Hindlimb muscle (tissue), 1 donor: ENCODE measurements around the gene USP43. TPM values are rescaled to one million over a fixed set of nuclear protein-coding genes. Genes with fewer than 3 reads are reported as not detected.
A peak's percentile ranks its signal among the peaks of the same experiment; 100 is the strongest.

Experiments
- DNase-seq: peaks from one replicate; pipeline ENCODE4 v3.0.0-alpha.2; 2013
- polyA plus RNA-seq: library from polyadenylated mRNA; unstranded; fragments of 120-200 nt; gene quantifications from one replicate; pipeline ENCODE4 v1.2.1, GENCODE V29; 2013; ENCODE audit not compliant: insufficient read length

USP43 gene
- polyA plus RNA-seq, 1 donor: 0.81 TPM

GRCh38 chr17:9707948-9708347 lies 62.6 kb downstream of the USP43 start:
- DNase-seq: no peak

DNA sequence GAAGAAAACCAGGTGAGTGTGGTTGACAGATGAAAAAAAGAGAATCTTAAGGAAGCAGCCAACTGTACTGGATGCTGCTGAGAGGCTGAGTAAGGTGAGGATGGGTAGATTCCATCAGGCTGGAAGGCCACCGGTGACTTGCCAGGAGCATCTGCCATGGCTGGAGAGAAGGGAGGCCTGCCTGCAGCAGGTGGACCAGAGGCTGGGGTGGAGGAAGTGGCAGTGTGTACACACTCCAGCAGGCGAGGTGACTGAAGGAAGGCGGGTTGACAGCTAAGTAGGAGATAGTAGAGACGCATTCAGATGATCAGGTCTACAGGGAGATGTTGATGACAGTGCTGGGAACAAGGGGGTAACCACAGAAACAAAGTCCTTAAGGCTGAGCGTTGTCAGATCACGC lies 69.5 kb downstream of the USP43 start:
- no peak for DNase-seq

GRCh38 chr17:9715503-9716016 lies 70.2 kb downstream of the USP43 start:
- no peak for DNase-seq

DNA sequence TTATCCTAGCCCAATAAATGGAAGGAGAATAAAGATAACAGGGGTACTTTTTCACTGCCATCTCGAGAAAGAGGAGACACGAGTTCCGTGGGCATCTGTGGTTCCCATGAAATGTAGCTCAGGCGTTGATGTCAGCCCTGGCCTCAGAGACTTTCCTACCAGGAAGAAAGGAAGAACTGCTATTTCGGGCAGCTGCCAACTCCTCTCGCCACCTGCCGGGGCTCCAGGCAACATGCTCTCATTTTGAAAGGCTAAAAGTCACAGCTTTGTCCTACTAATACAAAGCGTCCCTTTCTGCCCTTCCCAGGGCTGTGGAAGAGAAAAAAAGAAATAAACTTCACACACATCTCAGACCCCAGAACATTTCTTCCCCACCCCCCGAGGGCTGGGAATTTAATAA lies 80.3 kb downstream of the USP43 start:
- DNase-seq: no peak

GRCh38 chr17:9726291-9726690 lies 81.0 kb downstream of the USP43 start:
- DNase-seq: no peak

DNA sequence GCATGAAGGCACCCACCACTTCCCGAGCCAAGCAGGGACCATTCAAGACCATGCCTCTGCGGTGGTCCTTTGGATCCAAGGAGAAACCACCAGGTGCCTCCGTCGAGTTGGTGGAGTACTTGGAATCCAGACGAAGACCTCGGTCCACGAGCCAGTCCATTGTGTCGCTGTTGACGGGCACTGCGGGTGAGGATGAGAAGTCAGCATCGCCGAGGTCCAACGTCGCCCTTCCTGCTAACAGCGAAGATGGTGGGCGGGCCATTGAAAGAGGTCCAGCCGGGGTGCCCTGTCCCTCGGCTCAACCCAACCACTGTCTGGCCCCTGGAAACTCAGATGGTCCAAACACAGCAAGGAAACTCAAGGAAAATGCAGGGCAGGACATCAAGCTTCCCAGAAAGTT lies 82.7 kb downstream of the USP43 start:
- DNase-seq: no peak

DNA sequence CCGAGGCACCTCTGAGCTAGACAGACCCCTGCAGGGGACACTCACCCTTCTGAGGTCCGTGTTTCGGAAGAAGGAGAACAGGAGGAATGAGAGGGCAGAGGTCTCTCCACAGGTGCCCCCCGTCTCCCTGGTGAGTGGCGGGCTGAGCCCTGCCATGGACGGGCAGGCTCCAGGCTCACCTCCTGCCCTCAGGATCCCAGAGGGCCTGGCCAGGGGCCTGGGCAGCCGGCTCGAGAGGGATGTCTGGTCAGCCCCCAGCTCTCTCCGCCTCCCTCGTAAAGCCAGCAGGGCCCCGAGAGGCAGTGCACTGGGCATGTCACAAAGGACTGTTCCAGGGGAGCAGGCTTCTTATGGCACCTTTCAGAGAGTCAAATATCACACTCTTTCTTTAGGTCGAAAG lies 83.2 kb downstream of the USP43 start:
- DNase-seq: no peak

- peak; percentile 48 for DNase-seq
Measured at GRCh38 chr17:9729034-9729650, 83.8 kb downstream of the USP43 start.

DNA sequence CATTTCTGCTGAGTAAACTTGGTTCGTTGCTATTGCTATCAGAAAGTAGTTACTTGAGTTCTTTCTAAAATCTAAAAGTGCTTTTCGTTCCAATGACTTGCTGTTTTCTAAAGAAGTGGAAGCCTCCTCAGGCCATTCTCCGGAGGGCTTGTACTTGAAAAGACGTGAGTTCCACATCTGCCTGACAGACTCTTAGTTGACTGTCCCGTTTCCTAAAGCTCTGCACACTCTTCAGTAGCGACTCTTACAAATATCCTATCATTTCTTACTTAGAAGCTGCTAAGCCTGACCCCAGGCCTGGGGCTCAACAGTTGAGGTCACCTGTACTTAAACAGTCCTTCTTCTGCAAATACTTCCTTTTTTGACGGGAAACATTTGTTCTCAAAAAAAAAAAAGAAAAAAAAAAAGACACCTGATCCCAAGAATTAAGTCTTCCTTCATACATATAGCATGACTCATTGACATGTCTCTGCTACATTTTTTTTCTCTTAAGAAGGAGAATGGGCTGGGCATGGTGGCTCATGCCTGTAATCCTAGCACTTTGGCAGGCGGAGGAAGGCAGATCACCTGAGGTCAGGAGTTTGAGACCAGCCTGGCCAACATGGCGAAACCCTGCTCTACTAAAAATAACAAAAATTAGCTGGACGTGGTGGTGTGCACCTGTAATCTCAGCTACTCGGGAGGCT lies 84.6 kb downstream of the USP43 start:
- DNase-seq: no peak

- no peak for DNase-seq
Measured at GRCh38 chr17:9750524-9750923, 105.2 kb downstream of the USP43 start.

GRCh38 chr17:9755083-9755482 lies 109.8 kb downstream of the USP43 start:
- DNase-seq: no peak

GRCh38 chr17:9760266-9760665 lies 114.9 kb downstream of the USP43 start:
- DNase-seq: no peak

- DNase-seq: no peak
Measured at GRCh38 chr17:9763643-9764042, 118.3 kb downstream of the USP43 start.

DNA sequence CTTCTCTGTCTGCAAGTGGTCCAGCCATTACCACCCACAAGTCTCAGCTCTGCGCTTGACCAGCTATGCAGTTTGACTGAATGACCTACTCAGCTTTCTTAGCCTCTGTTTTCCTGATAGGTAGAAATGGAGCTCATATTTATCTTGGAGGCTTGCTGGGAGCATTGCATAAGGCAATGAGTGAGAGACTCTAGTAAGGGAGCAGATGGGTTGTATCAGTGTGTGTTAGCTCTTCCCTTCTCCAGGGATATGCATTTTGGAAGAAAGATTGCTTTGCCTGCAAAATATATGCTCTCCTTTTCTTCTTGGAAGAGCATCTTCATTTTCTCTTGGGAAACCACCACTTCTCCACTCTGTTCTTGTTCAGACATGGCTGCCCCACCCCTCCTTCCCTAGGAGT lies 120.0 kb downstream of the USP43 start:
- DNase-seq: no peak

DNA sequence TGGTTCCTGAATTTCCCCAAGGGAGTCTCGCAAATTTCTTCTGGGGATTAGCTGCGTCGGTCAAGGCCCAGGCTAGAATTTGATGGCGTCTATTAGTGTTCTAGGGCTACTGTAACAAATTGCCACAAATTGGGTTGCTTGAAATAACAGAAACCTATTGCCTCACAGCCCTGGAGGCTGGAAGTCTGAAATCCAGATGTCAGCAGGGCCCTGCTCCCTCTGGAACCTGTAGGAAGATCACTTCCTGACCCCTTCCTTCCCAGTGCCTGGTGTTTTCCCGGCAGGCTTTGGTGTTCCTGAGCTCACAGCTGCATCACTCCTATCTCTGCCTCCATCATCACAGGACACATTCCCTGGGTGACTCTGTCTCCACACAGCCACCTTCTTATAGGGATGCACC lies 121.7 kb downstream of the USP43 start:
- DNase-seq: no peak

GRCh38 chr17:9767432-9767991 lies 122.2 kb downstream of the USP43 start:
- no peak for DNase-seq

DNA sequence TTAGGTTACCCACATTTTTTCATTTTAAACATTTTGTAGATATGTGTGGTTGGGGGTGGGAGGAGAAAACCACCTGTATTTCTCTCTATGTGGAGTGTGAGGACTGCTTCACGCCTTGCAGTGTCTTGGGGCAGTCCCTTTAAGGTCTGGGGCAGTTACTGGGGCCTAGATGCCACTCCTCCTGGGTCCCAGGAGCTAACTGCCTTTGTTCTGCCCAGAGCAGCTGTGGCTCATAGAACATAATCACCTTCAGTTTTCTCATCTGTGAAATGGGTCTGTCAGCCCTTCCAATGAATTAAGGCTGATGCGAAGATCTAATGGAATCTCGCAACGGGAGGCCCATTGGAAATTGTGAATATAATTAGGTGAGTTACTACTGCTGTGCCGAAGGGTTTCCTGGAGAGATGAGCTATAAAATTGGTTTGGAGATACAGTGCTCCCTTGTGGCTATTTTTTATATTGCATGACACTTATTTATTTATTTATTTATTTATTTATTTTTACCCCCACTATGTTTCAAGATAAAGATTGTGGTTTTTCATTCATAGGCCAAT lies 123.1 kb downstream of the USP43 start:
- DNase-seq: no peak

DNA sequence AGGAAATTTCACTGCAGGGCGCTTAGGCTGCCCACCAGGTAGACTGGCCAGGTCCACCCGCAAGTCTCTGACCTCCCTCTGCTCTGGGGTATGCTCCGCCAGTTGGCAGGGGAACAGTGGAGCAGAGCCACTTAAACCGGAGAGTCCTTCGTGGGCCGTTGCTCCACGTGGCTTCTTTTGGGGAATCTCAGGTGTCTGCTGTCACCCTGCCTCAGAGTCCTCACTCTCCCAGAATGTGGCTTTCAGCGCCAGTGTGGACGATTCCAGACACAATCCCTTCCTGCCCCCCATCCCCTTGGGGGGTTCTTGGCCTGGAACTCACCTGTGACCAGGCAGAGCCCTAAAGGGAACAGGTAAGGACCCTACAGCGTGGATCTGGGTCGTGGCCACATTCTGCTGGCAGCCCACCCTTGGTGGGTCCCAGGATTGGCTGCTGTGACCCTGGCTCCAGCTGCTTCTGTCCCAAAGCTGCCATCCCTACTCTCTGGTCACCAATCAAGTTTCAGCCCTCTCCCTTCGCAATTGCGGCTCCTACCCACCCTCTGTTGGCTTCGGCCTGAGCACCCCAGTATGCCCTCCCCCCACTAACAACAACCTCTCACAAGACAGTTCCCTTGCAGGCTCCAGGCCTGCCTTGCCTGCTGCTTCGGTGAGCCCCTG lies 123.8 kb downstream of the USP43 start:
- no peak for DNase-seq

GRCh38 chr17:9771465-9771864 lies 126.1 kb downstream of the USP43 start:
- DNase-seq: no peak

DNA sequence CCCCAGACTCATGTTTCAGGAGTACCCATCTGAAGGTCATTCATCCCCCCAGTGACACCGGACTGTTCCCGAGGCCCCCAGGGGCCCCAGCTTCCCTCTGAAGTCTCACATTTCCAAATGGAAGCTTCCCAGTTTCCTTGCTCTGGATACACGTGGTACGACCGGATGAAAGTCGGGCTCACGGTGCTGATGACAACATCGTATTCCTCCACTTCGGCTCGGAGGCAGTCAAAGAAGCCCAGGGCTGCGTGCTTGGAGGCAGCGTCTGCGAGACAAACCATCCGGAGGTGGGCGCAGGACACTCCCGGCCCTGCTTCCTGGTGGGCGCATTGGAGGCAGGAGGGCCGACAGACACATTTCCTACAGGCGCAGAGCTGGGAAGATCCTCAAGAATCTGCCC lies 127.3 kb downstream of the USP43 start:
- no peak for DNase-seq

GRCh38 chr17:9776911-9777310 lies 131.6 kb downstream of the USP43 start:
- no peak for DNase-seq
